ENCODE results near the gene PXN.
"Not testable (repeated sequence)": the region's sequence is repeated elsewhere in the genome, so short reads cannot be mapped to it uniquely, and the experiment has no call there.

PXN gene

DNA sequence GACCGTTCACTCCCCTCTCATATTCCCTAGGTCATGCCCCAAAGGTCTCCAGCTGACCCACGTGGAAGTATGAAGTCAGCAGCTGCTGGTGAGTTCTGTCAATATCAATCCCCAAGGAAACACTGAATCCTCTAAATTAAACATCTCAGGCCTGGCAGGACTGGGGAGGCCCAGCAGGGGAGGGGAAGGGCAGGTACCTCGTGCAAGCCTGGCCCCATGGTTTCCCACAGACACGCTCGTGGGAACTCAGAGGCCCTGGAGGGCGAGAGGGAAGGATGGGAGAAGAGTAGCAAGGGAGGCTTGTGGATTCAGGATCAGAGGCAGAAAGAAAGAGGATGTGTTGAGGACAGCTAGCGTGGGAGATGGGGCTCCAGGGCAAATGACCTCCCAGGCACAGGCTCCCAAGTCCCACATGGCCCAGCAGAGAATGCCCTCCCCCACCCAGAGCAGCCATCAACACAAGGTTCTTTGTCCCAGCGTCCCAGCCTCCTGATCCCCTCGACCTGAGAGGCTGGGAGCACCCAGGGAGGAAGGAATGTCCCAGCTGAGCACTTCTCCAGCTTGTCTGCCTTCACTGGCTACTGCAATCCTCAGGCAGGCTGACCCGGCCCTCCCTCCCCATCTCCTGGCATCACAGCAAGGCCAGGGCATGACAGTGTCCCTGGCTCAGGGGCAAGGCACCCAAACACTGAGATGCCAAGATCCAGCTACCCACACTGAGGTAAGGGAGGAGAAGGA, 44.5 kb downstream of the PXN start:
- H3K9me3 ChIP-seq = no peaks in the 10 kb centered on the region
- H3K4me1 ChIP-seq = peaks cover 25% of the 10 kb centered on the region
- no peaks in the 10 kb centered on the region for H3K27me3 ChIP-seq
- no peak overlapping the region for H3K27ac ChIP-seq
- H3K4me3 ChIP-seq = no peak overlapping the region
- no peak overlapping the region; the same call in 1 of the 2 replicates for H3K9ac ChIP-seq
- no peak for TF ChIP-seq Cebpa-rat (IDR thresholded peaks at IDR 0.05)
- H3K4me2 ChIP-seq = no peak overlapping the region
- H3K36me3 ChIP-seq = peaks cover 58% of the 10 kb centered on the region
- H4K20me1 ChIP-seq = no peaks in the 10 kb centered on the region

DNA sequence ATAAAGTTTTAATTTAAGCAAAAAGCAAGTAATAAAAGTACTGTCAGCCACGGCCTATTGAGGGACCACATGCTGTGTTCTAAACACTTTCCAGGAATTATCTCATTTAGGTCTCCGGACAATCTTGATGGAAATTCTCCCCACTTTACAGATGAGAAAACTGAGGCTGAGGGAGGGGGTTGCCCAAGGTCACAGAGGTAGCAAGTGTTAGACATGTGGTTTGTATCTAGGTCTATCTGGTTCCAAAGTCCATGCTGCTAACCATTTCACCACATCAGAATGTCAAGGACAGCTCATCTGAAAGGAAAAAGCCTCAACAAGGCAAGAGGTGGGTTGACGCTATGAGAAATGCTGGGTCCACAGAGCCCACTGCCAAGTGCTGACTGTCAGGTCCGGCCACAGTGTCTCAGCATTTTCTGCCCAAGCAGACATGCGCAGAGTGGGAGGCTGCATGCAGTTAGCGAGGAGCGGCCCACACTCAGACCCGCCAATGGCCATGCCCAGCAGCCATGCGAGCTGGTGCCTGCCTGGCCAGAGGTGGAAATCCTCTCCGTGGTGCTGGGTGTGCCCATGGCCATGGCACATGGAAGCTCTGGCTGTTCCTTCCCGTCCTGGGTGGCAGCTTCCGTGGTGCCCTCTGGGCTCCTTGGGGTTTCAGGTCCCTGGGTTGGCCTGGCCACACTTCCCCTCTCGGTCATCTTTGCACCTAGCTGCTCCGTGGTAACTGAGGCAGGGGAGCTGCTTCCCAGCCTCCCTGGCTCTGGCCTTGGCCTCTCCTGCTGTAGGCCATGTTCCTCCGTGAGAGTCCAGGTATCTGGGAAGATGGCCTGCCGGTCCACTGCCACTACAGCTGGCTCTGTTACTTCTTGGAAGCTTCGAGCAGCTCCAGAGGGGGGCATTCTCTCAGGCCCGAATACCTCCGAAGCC, 46.6 kb downstream of the PXN start:
- Histone ChIP-seq H3K27me3 (no peaks in the 10 kb centered on the region), H3K4me2 (no peak overlapping the region), H4K20me1 (no peaks in the 10 kb centered on the region), H3K36me3 (peaks cover 78% of the 10 kb centered on the region), H3K4me3 (no peak overlapping the region), H3K27ac (no peak overlapping the region), H3K9me3 (no peaks in the 10 kb centered on the region), H3K4me1 (peaks cover 5% of the 10 kb centered on the region), H3K9ac (no peak overlapping the region)
- no peak for TF ChIP-seq Cebpa-rat (IDR thresholded peaks at IDR 0.05)

DNA sequence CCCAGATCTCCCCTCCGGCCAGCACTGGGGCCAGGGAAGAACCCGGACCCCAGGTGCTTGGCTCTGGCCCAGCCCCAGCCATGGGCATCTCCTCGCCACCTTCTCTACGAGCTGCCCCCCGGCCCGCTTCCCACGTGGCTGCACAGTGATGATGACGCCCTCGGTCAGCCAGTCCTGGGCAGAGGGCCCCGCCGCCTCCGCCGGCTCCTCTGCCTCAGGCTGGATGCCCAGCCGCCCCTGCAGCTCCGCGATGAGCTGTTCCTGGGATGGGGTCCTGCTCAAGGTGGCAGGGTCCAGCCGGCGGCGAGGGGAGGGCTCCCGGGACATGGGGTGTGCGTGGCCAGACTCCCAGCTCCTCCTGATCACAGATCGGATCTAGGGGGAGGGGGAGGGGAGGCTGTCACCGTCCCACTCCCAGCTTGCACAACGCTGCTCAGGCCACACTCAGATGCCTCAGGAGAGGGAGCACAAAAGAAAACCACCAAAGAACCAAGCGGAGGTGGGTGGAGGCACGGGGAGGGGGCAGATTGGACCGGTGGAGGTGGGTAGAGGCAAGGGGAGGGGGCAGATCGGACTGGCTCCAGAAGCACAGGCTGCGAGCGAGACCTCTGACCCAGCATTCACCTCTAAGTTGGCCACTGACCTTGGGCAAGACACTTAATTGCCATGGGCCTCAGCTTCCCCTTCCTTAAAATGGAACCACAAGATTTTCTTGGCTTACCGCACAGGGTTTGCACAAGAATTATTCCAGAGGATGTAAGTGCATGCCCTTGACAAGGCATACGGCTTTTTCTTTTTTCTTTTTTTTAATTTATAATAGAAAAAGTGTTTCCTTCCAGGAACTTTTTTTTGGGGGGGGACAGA, 48.6 kb downstream of the PXN start:
- peaks cover 80% of the 10 kb centered on the region for H3K36me3 ChIP-seq

DNA sequence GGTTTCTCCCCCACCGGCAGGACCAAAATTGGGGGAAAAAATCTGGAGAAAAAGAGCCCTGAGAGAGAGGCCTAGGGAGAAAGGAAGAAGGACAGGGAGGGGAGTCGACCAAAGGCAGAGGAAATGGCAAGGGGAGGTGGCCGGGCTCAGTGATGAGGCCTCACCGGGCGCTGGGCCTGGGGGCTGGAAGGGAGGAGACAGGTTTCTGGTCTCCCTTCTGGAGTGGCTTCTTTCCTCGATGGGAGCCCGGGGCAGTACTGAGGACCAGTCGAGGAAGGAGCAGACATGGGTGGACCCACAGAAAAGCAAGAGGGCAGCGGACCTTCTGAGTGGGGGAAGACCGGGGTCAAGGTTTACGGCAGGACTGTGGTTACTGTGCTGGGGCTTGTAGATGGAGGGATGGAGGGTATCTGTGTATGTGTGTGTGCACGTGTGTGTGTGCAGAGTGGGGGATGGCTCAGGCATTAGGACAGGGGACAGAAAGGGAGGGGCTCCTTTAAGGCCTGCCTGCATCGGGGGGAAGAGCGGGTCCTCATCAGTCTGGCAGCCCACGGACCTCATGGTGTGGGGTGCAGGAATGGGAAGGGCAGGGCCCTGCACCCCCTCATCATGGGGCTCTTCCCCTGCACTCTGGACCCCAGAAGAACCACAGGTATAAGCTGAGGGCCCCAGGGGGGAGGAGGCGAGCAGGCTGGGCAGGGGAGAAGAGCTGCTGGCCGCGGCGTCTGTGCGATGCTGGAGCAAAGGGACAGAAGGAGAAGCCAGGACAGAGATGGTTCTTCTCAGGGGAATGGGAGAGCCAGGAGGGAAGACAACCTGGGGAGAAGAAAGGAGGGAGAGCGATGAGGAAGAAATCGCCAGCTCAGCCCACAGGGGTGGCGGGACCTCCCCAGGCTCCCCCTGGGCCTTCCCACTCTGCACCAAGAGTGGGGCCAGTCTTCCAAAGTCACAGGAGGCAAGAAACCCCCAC, 49.5 kb downstream of the PXN start:
- Histone ChIP-seq H3K4me1 (no peaks in the 10 kb centered on the region), H3K9ac (no peak overlapping the region), H3K36me3 (peaks cover 81% of the 10 kb centered on the region), H3K27me3 (no peaks in the 10 kb centered on the region), H3K4me3 (no peak overlapping the region), H3K4me2 (no peak overlapping the region), H4K20me1 (no peaks in the 10 kb centered on the region), H3K27ac (no peak overlapping the region), H3K9me3 (no peaks in the 10 kb centered on the region)
- TF ChIP-seq Cebpa-rat (IDR thresholded peaks at IDR 0.05) = no peak

More for the DNA sequence above, 48.6 kb downstream of the PXN start:
- Histone ChIP-seq H3K4me1 (no peaks in the 10 kb centered on the region), H3K27me3 (no peaks in the 10 kb centered on the region), H3K27ac (no peak overlapping the region), H3K4me2 (no peak overlapping the region), H4K20me1 (no peaks in the 10 kb centered on the region), H3K9ac (no peak overlapping the region), H3K4me3 (no peak overlapping the region), H3K9me3 (no peaks in the 10 kb centered on the region)
- TF ChIP-seq Cebpa-rat (IDR thresholded peaks at IDR 0.05) = no peak

DNA sequence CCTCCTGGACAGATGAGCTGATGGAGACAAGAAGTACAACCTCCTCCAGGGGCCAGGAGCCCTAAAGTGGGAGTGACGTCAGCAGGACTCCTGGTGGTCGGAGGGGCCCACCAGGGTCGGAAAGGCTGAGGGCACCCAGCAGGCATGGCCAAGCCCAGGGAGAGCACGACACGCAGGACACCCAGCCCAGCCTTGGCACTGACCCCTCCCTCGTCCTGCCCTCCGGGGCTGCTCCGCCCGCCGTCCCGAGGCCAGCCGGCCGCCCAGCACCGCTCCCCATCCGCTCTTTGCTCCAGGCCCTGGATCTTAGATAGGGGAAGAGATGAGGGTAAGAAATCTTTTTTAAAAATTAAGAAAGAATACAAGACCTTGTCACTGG, 50.2 kb downstream of the PXN start:
- Histone ChIP-seq H3K27me3 (no peaks in the 10 kb centered on the region), H3K4me1 (no peaks in the 10 kb centered on the region), H3K9me3 (no peaks in the 10 kb centered on the region), H3K9ac (no peak overlapping the region), H3K27ac (no peak overlapping the region), H4K20me1 (no peaks in the 10 kb centered on the region), H3K4me2 (no peak overlapping the region), H3K4me3 (no peak overlapping the region), H3K36me3 (peaks cover 81% of the 10 kb centered on the region)
- TF ChIP-seq Cebpa-rat (IDR thresholded peaks at IDR 0.05) = no peak

DNA sequence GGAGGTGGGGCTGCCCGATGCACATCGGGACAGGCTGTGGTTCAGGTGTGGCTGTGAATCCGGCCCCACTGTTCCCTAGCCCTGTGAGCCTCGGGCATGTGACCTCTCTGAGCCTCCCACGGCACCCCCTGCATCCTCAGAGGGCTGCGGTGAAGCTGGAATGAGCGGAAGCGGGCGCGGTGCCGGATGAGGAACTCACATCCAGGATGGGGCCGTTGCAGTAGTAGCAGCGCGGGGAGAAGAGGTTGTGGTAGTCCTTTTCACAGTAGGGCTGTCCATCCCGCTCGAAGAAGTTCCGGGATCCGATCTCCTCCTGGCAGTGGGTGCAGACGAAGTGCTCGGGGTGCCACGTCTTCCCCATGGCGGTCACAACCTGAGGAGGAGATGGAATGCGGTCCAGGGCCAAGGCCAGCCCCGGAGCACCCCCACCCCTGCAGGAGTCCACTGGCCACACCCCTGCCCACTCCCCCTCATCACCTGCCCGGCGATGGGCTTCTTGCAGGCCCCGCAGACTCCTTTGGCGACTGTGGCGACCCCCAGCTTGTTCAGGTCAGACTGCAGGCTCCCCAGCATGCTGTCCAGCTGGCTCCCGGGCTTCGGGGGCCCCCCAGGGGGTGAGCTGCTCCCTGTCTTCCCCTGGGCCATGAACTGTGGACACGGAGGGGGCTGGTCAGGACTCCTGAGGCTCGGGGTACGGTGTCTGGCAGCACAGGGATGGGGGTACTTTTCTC, 50.7 kb downstream of the PXN start:
- no peaks in the 10 kb centered on the region for H4K20me1 ChIP-seq

DNA sequence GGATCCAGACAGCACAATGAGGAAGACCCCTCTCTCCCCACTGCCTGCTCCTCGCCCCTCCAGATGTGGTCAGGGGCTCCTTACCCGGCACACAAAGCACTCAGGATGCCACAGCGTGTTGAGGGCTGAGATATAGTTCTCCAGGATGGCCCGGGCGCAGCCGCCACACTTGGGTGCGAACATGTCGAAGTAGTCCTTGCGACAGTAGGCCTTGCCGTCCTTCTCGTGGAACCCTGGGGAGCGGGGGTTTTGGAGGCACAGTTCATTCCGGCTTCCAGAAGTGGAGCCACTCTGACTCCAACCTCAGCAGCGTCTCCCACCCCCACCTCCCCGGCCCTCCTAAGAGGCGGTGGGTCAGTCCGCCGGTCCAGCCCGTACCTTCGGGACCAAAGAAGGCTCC, 51.8 kb downstream of the PXN start:
- no peaks in the 10 kb centered on the region for H3K27me3 ChIP-seq
- no peak overlapping the region for H3K9ac ChIP-seq
- no peaks in the 10 kb centered on the region for H3K4me1 ChIP-seq
- no peak overlapping the region for H3K4me2 ChIP-seq
- H3K9me3 ChIP-seq = no peaks in the 10 kb centered on the region
- H3K36me3 ChIP-seq = peaks cover 78% of the 10 kb centered on the region
- no peak for TF ChIP-seq Cebpa-rat (IDR thresholded peaks at IDR 0.05)
- no peaks in the 10 kb centered on the region for H4K20me1 ChIP-seq
- H3K27ac ChIP-seq = no peak overlapping the region
- no peak overlapping the region for H3K4me3 ChIP-seq

More for the DNA sequence above, 50.7 kb downstream of the PXN start:
- H3K9me3 ChIP-seq = no peaks in the 10 kb centered on the region
- no peak for TF ChIP-seq Cebpa-rat (IDR thresholded peaks at IDR 0.05)
- no peak overlapping the region for H3K27ac ChIP-seq
- H3K27me3 ChIP-seq = no peaks in the 10 kb centered on the region
- peaks cover 81% of the 10 kb centered on the region for H3K36me3 ChIP-seq
- H3K4me2 ChIP-seq = no peak overlapping the region
- H3K4me1 ChIP-seq = no peaks in the 10 kb centered on the region
- H3K4me3 ChIP-seq = no peak overlapping the region
- no peak overlapping the region for H3K9ac ChIP-seq

DNA sequence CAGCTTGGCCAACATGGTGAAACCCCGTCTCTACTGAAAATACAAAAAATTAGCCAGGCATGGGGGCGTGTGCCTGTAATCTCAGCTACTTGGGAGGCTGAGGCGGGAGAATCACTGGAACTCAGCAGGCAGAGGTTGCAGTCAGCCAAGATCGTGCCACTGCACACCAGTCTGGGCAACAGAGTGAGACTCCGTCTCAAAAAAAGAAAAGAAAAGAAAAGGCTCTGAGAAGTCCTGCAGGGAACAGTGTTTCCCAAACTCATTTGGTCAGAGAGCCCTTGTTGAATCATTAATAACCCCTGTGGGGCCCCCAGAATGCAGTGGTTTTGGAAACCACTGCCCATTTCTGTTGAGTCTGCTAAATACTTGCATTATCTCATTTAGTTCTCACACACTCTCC, 52.3 kb downstream of the PXN start:
- H3K36me3 ChIP-seq = peaks cover 76% of the 10 kb centered on the region
- not testable (repeated sequence) for H3K9ac ChIP-seq, H3K27ac ChIP-seq, H4K20me1 ChIP-seq, H3K4me3 ChIP-seq, H3K27me3 ChIP-seq, H3K4me1 ChIP-seq, H3K9me3 ChIP-seq, H3K4me2 ChIP-seq
